CD4-positive, alpha-beta memory T cell (primary cell): Measurements from ENCODE around the gene SLC22A31. TPM values are rescaled to one million over a fixed set of nuclear protein-coding genes. Genes with fewer than 3 reads are reported as not detected.
A peak's percentile ranks its signal among the peaks of the same experiment; 100 is the strongest.

Experiments used
- CTCF ChIA-PET: fragments of 350-600 bp; sonication (Branson Sonifier 250); formaldehyde crosslinking; loops from one replicate; lab custom pipeline; 2021; ENCODE audit warnings: inconsistent platforms; ENCODE audit not compliant: partially characterized antibody; lab: Charles Lee
- POLR2A ChIA-PET: fragments of 350-600 bp; sonication (Branson Sonifier 250); formaldehyde crosslinking; loops from one replicate; lab custom pipeline; 2021; ENCODE audit not compliant: partially characterized antibody; lab: Charles Lee
- DNase-seq, 5 donors: peaks; one replicate each; pipeline versions ENCODE4 v3.0.0 to v3.0.0-alpha.2; 2020 to 2022; ENCODE audit warnings: mixed read lengths in 1 of 5
- H3K27ac ChIP-seq: one replicate; pipeline ENCODE4 v1.7.0; 2013; ENCODE audit warnings: low read depth, low read length
- H3K27me3 ChIP-seq: 2 replicates; pipeline ENCODE4 v1.7.0; 2013; ENCODE audit warnings: mild to moderate bottlenecking, low read length, moderate library complexity; ENCODE audit not compliant: insufficient read depth
- H3K36me3 ChIP-seq: 2 replicates; pipeline ENCODE4 v1.7.0; 2013; ENCODE audit warnings: mild to moderate bottlenecking, low read length, moderate library complexity; ENCODE audit not compliant: insufficient read depth
- H3K4me1 ChIP-seq: 2 replicates; pipeline ENCODE4 v1.7.0; 2013; ENCODE audit warnings: mild to moderate bottlenecking, low read length, moderate library complexity; ENCODE audit not compliant: insufficient read depth
- H3K4me3 ChIP-seq, 2 donors: one replicate each; pipeline ENCODE4 v1.7.0; 2013; ENCODE audit warnings: low read length in 2 of 2, mild to moderate bottlenecking in 1 of 2
- H3K9me3 ChIP-seq, 2 donors: one replicate each; pipeline ENCODE4 v1.7.0; 2013; ENCODE audit warnings: low read length in 2 of 2, control low read depth in 1 of 2; ENCODE audit not compliant: control insufficient read depth in 1 of 2
- H3K27ac Mint-ChIP-seq, 7 donors: one replicate each; pipeline ENCODE4 v1.8.0; 2020 to 2021; ENCODE audit warnings: mixed read lengths in 7 of 7, mild to moderate bottlenecking in 6 of 7, inconsistent platforms in 3 of 7, moderate library complexity in 3 of 7
- H3K27me3 Mint-ChIP-seq, 2 donors: one replicate each; pipeline ENCODE4 v1.8.0; 2020 to 2021; ENCODE audit warnings: mixed read lengths in 2 of 2
- H3K36me3 Mint-ChIP-seq, 2 donors: one replicate each; pipeline ENCODE4 v1.8.0; 2020 to 2021; ENCODE audit warnings: mixed read lengths in 2 of 2, inconsistent platforms in 1 of 2, mild to moderate bottlenecking in 1 of 2
- H3K4me1 Mint-ChIP-seq, 4 donors: one replicate each; pipeline ENCODE4 v1.8.0; 2020 to 2021; ENCODE audit warnings: mixed read lengths in 4 of 4, mild to moderate bottlenecking in 1 of 4
- H3K4me3 Mint-ChIP-seq, 8 donors: one replicate each; pipeline ENCODE4 v1.8.0; 2020 to 2021; ENCODE audit warnings: mixed read lengths in 8 of 8, mild to moderate bottlenecking in 7 of 8, moderate library complexity in 6 of 8, inconsistent platforms in 3 of 8
- H3K9me3 Mint-ChIP-seq, 8 donors: one replicate each; pipeline ENCODE4 v1.8.0; 2020 to 2021; ENCODE audit warnings: mixed read lengths in 8 of 8, mild to moderate bottlenecking in 5 of 8, inconsistent platforms in 3 of 8, moderate library complexity in 1 of 8
- intact Hi-C: fragments of 100-400 bp; cut with micrococcal nuclease; formaldehyde crosslinking; loops from one replicate; pipeline ENCODE4 v1.15.1; 2023
- polyA plus RNA-seq, 2 donors: library from polyadenylated mRNA; unstranded; fragments of 300-500 nt; fragmentation: Illumina TruSeq; gene quantifications; one replicate each; pipeline ENCODE4 v1.2.3, GENCODE V29; 2021
- total RNA-seq, 2 experiments: library from RNA; stranded (reverse); gene quantifications; one replicate each; pipeline ENCODE4 v1.2.3, GENCODE V29; 2021

Gene SLC22A31
- total and polyA plus RNA-seq, 4 experiments from 2014 or later = 0.32 to 0.48 (median 0.44) TPM; not detected in 1

DNA sequence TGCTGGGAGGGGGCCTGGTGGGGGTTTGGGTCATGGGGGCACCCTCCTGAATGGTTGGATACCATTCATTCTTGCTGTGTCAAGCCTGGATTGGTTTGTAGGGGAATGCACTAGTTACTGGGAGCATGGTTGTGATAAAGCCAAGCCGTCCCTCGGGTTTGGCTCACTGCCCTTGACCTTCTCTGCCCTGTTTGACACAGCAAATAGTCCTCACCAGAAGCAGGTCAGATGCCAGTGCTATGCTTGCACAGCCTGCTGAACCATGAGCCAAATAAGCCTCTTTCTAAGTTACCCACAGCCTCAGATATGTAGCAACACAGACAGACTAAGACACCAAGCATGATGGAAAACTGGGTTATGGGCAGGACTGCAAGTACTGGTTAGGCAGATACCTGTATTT, 31.8 kb upstream of the SLC22A31 start:
- Histone ChIP-seq H3K36me3 (peaks cover 30% of the 10 kb centered on the region), H3K4me3 (no peak overlapping the region), H3K27ac (no peak overlapping the region), H3K4me1 (no peaks in the 10 kb centered on the region), H3K9me3 (peaks cover 8 to 20% of the 10 kb centered on the region in 2 donors), H3K27me3 (no peaks in the 10 kb centered on the region)
- Mint-ChIP-seq H3K27ac (no peak overlapping the region), H3K4me3 (no peak overlapping the region), H3K4me1 (no peaks in the 10 kb centered on the region), H3K27me3 (no peaks in the 10 kb centered on the region), H3K9me3 (peaks cover 0 to 23% (median 15%) of the 10 kb centered on the region in 8 donors), H3K36me3 (peaks cover 44 to 48% of the 10 kb centered on the region in 2 donors)
- ChIA-PET POLR2A (no interaction called here), CTCF (no interaction called here)
- intact Hi-C loops = no loop called here
- no peak for DNase-seq

DNA sequence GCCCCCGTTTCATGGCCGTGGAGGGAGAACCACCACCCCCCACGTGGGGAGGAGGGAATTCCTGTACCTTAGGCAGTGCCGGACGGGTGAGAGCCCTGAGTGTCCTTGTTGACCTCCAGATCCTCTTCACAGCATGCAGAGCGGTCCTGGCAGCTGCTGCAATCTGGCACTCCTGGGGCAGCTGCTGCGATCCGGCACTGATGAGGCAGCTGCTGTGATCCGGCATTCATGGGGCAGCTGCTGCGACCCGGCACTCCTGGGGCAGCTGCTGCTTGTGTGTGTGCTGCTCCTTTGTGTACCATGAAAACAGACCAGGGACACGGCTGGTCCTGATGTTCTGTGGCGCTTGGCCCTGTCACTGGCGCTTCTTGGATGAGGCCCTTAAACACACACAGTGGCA, 29.9 kb upstream of the SLC22A31 start:
- Mint-ChIP-seq H3K36me3 (peaks cover 61 to 62% of the 10 kb centered on the region in 2 donors), H3K27ac (no peak overlapping the region), H3K4me3 (no peak overlapping the region), H3K9me3 (peaks cover 0 to 32% (median 26%) of the 10 kb centered on the region in 8 donors), H3K4me1 (peaks cover 0 to 1% (median 0%) of the 10 kb centered on the region in 4 donors), H3K27me3 (no peaks in the 10 kb centered on the region)
- H3K27ac ChIP-seq = no peak overlapping the region
- POLR2A ChIA-PET = interaction anchor here (1.1 kb wide), 1 partner anchor 10 kb away, joined by 3 read pairs; no protein-coding TSS in a partner anchor
- CTCF ChIA-PET = interaction anchor here (1.3 kb wide), 1 partner anchor 10 kb away, joined by 6 read pairs; no protein-coding TSS in a partner anchor
- intact Hi-C loops = no loop called here
- H3K9me3 ChIP-seq = peaks cover 8 to 21% of the 10 kb centered on the region in 2 donors
- no peaks in the 10 kb centered on the region for H3K27me3 ChIP-seq
- no peak overlapping the region for H3K4me3 ChIP-seq
- no peaks in the 10 kb centered on the region for H3K4me1 ChIP-seq
- no peak for DNase-seq
- H3K36me3 ChIP-seq = peaks cover 40% of the 10 kb centered on the region

DNA sequence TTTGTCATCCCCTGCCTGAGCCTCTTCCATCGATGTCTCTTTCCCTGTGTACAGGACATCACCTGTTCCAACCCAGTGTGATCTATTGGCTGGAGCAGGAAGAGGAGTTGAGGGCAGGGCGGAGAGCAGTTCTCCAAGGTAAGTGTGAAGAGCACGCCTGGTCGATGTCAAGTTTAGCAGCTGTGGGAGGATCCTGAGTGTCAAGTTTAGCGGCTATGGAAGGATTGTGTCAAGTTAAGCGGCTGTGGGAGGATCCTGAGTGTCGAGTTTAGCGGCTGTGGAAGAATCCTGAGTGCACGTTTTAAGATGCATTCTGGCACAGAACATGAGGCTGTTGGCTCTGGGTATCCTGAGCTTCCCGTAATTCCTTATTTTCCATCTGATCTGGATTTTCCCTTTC, 24.3 kb upstream of the SLC22A31 start:
- Mint-ChIP-seq H3K4me1 (peaks cover 2 to 11% (median 10%) of the 10 kb centered on the region in 4 donors), H3K27me3 (no peaks in the 10 kb centered on the region), H3K36me3 (peaks cover 66 to 67% of the 10 kb centered on the region in 2 donors), H3K27ac (no peak overlapping the region), H3K4me3 (peak overlapping the region in 1 of 8 donors; percentile 46), H3K9me3 (peaks cover 0 to 32% (median 26%) of the 10 kb centered on the region in 8 donors)
- H3K4me3 ChIP-seq = no peak overlapping the region
- H3K9me3 ChIP-seq = peaks cover 8 to 21% of the 10 kb centered on the region in 2 donors
- H3K27me3 ChIP-seq = no peaks in the 10 kb centered on the region
- ChIA-PET CTCF (no interaction called here), POLR2A (interaction anchor here (0.7 kb wide), 1 partner anchor 45 kb away, joined by 5 read pairs; no protein-coding TSS in a partner anchor)
- no peak overlapping the region for H3K27ac ChIP-seq
- peaks cover 44% of the 10 kb centered on the region for H3K36me3 ChIP-seq
- no peaks in the 10 kb centered on the region for H3K4me1 ChIP-seq
- intact Hi-C loops = no loop called here
- DNase-seq = no peak

DNA sequence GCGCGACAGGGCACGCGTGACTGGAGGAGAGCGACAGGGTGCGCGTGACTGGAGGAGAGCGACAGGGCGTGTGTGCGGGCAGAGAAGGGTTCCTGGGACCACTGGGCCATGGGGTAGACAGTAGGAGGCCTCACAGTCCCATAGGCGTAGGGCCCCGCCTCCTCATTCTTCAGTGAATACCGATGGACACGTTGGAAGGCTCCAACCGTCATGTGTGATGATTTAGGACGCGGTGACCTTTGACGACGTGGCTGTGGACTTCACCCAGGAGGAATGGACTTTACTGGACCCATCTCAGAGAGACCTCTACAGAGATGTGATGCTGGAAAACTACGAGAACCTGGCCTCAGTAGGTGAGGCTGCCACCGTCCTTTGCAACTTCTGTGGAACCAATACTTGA, 22.6 kb upstream of the SLC22A31 start:
- H3K9me3 Mint-ChIP-seq = peaks cover 0 to 19% (median 15%) of the 10 kb centered on the region in 8 donors
- no peak overlapping the region for H3K4me3 ChIP-seq
- no peak overlapping the region for H3K27ac ChIP-seq
- intact Hi-C loops = no loop called here
- H3K4me1 Mint-ChIP-seq = peaks cover 3 to 19% (median 15%) of the 10 kb centered on the region in 4 donors
- peaks cover 42% of the 10 kb centered on the region for H3K36me3 ChIP-seq
- H3K27ac Mint-ChIP-seq = no peak overlapping the region
- ChIA-PET CTCF (no interaction called here), POLR2A (no interaction called here)
- H3K4me3 Mint-ChIP-seq = peak overlapping the region in 1 of 8 donors; percentile 42
- H3K9me3 ChIP-seq = peaks cover 4 to 9% of the 10 kb centered on the region in 2 donors
- H3K4me1 ChIP-seq = peaks cover 5% of the 10 kb centered on the region
- H3K27me3 ChIP-seq = no peaks in the 10 kb centered on the region
- no peaks in the 10 kb centered on the region for H3K27me3 Mint-ChIP-seq
- H3K36me3 Mint-ChIP-seq = peaks cover 54 to 56% of the 10 kb centered on the region in 2 donors
- DNase-seq = no peak

DNA sequence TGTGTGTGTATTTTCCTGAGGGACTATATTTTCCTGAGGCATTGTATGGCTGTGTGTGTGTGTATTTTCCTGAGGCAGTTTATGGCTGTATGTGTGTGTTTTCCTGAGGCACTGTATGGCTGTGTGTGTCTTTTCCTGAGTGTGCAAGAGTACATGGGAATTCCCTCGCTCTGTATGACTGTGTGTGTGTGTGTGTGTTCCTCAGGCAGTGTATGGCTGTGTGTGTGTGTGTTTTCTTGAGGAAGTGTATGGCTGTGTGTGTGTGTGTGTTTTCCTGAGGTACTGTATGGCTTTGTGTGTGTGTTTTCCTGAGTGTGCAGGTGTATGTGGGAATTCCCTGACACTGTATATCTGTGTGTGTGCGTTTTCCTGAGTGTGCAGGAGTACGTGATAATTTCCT, 21.3 kb upstream of the SLC22A31 start:
- Histone ChIP-seq H3K4me3 (no peak overlapping the region), H3K27ac (no peak overlapping the region), H3K4me1 (peaks cover 12% of the 10 kb centered on the region), H3K36me3 (peaks cover 29% of the 10 kb centered on the region), H3K9me3 (no peaks in the 10 kb centered on the region), H3K27me3 (no peaks in the 10 kb centered on the region)
- peaks cover 6 to 32% (median 23%) of the 10 kb centered on the region in 4 donors for H3K4me1 Mint-ChIP-seq
- peaks cover 0 to 9% (median 6%) of the 10 kb centered on the region in 8 donors for H3K9me3 Mint-ChIP-seq
- no peak overlapping the region for H3K27ac Mint-ChIP-seq
- ChIA-PET POLR2A (no interaction called here), CTCF (no interaction called here)
- intact Hi-C loops = no loop called here
- peaks cover 41 to 52% of the 10 kb centered on the region in 2 donors for H3K36me3 Mint-ChIP-seq
- DNase-seq = no peak
- H3K4me3 Mint-ChIP-seq = no peak overlapping the region
- no peaks in the 10 kb centered on the region for H3K27me3 Mint-ChIP-seq

DNA sequence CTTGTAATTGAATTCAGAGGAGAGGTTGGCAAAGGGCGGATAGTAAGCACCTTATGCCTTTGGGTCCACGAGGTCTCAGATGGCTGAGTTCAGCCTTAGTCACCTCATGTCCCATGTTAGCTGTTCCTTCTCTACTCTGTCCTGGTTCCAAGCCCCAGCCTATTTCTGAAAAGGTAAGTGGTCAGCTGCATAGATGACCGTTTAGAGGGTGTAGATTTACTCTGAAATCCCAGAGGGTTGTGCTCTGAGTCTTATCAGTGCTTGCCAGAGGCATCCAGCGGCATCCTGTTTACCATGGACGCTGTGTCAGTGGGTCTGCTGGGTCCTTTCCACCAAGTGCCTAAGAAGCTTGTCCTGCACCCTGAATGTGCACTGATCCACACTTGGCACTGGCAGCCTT, 19.0 kb upstream of the SLC22A31 start:
- Mint-ChIP-seq H3K27ac (peak overlapping the region in 6 of 7 donors; percentile 44 to 88 (median 64)), H3K4me3 (peak overlapping the region; percentile 25 to 92 (median 69)), H3K4me1 (peaks cover 10 to 37% (median 26%) of the 10 kb centered on the region in 4 donors), H3K36me3 (peaks cover 23 to 35% of the 10 kb centered on the region in 2 donors), H3K27me3 (no peaks in the 10 kb centered on the region), H3K9me3 (peaks cover 0 to 2% (median 0%) of the 10 kb centered on the region in 8 donors)
- Histone ChIP-seq H3K27me3 (no peaks in the 10 kb centered on the region), H3K4me1 (peaks cover 21% of the 10 kb centered on the region), H3K36me3 (peaks cover 24% of the 10 kb centered on the region), H3K4me3 (no peak overlapping the region), H3K9me3 (no peaks in the 10 kb centered on the region), H3K27ac (no peak overlapping the region)
- intact Hi-C loops = no loop called here
- ChIA-PET POLR2A (no interaction called here), CTCF (no interaction called here)
- DNase-seq = no peak

DNA sequence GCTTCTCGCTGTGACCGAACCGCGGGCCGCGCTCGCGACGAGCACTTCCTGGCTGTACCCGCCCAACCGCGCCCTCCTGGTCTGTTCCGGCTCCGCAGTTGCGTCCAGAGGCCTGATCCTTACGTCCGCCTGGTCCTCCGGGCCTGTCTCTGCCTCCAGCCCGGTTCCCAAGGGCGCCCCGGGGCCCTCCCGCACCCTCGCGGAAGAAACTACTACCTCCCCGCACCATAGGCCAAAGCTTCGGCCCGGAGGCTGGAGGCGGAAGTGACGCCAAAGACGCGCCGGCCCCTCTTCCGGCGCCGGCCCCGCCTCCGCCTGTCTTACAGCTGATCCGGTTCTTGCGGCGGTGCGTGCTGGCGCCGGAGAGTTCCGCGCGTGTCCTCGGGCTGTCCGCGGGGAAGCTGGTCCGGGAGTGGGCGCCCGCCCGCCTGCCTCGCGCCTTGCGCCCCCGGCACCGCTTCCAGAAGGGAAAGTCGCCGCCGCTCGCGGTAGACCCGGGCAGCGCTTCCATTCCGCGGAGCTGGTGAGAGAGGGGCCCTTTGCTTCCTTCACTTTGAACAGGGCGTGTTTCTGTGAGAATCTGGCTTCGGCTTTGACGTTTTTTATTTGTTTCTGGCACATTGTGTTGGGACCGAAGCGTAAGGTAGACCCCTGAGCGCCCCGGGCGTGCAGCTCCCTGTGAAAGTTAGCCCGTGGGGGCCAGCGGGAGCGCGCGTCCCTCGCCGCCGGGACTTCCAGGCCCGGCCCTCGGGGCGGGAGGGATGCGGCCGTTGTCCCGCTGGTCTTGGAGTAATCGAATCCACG, 17.3 kb upstream of the SLC22A31 start, which contains the start of gene ZNF778:
Gene ZNF778, plus strand, starts transcription at position 316 of the 804 bp plus-strand sequence. CDS start 3,425 bp downstream, outside the sequence.
- POLR2A ChIA-PET = interaction anchor here (0.7 to 3.0 kb wide), 18 partner anchors 23 to 681 kb away, joined by 3 to 29 read pairs (median 4); partner anchors contain the start of genes ACSF3, APRT, CDH15 and CDK10

More for the DNA sequence above, 17.3 kb upstream of the SLC22A31 start, which contains the start of gene ZNF778:
- Mint-ChIP-seq H3K4me1 (peaks cover 10 to 37% (median 26%) of the 10 kb centered on the region in 4 donors), H3K4me3 (peak within 1 kb of the TSS; percentile 73 to 94 (median 92)), H3K9me3 (peaks cover 0 to 2% (median 0%) of the 10 kb centered on the region in 8 donors), H3K36me3 (peaks cover 13 to 25% of the 10 kb centered on the region in 2 donors), H3K27me3 (no peaks in the 10 kb centered on the region), H3K27ac (peak within 1 kb of the TSS; percentile 64 to 98 (median 92))
- Histone ChIP-seq H3K36me3 (peaks cover 13% of the 10 kb centered on the region), H3K27me3 (no peaks in the 10 kb centered on the region), H3K4me1 (peaks cover 21% of the 10 kb centered on the region), H3K27ac (peak within 1 kb of the TSS; percentile 94), H3K4me3 (peak within 1 kb of the TSS; percentile 76 to 91), H3K9me3 (no peaks in the 10 kb centered on the region)
- intact Hi-C loops = loop anchor here (1.0 kb wide), 5 partner anchors 24 to 647 kb away; partner anchors contain the start of genes TRAPPC2L and ZC3H18
- DNase-seq = peak; percentile 83 to 87 (median 85)
- CTCF ChIA-PET = interaction anchor here (0.7 to 2.9 kb wide), 8 partner anchors 23 to 483 kb away, joined by 3 to 13 read pairs (median 4); partner anchors contain the start of gene APRT
